Activated naive CD4-positive, alpha-beta T cell treated with anti-CD3 and anti-CD28 coated beads, Interleukin-2, amount 50 U/mL, for 72 hours (primary cell): Measurements from ENCODE around the gene ZGPAT. TPM values are rescaled to one million over a fixed set of nuclear protein-coding genes. Genes with fewer than 3 reads are reported as not detected.

Experiments used
- ATAC-seq, 2 donors: fragments of 150-1000 bp; cut with Tn5 transposase; 2 replicates each; pipeline ENCODE4 v1.10.0; 2021; ENCODE audit warnings: mild to moderate bottlenecking in 2 of 2, moderate library complexity in 2 of 2
- DNase-seq, 2 donors: peaks; one replicate each; pipeline ENCODE4 v3.0.0; 2021 to 2022; ENCODE audit warnings: low spot score in 2 of 2
- H3K27ac Mint-ChIP-seq, 2 donors: one replicate each; pipeline ENCODE4 v1.8.0; 2022; ENCODE audit warnings: mild to moderate bottlenecking in 2 of 2, mixed read lengths in 2 of 2
- H3K36me3 Mint-ChIP-seq, 2 donors: one replicate each; pipeline ENCODE4 v1.8.0; 2022; ENCODE audit warnings: mixed read lengths in 2 of 2
- H3K9me3 Mint-ChIP-seq, 2 donors: one replicate each; pipeline ENCODE4 v1.8.0; 2022; ENCODE audit warnings: mixed read lengths in 2 of 2
- total RNA-seq, 2 donors: library from RNA; stranded (reverse); gene quantifications; one replicate each; pipeline ENCODE4 v1.2.3, GENCODE V29; 2022

The ZGPAT gene
- total RNA-seq, 2 donors from 2014 or later, result 12.5 to 24.0 TPM

- ATAC-seq (no peak), DNase-seq (no peak)
- Mint-ChIP-seq H3K27ac (no peak overlapping the region), H3K36me3 (no peaks in the 10 kb centered on the region), H3K9me3 (no peaks in the 10 kb centered on the region)
Observed at GRCh38 chr20:63752411-63753101, 44.7 kb downstream of the ZGPAT start.

GRCh38 chr20:63753381-63753780 lies 45.5 kb downstream of the ZGPAT start:
- no peaks in the 10 kb centered on the region for H3K36me3 Mint-ChIP-seq
- ATAC-seq (no peak), DNase-seq (no peak)
- H3K27ac Mint-ChIP-seq, result no peak overlapping the region
- H3K9me3 Mint-ChIP-seq, result no peaks in the 10 kb centered on the region

- no peak overlapping the region for H3K27ac Mint-ChIP-seq
- ATAC-seq (no peak), DNase-seq (no peak)
- no peaks in the 10 kb centered on the region for H3K36me3 Mint-ChIP-seq
- no peaks in the 10 kb centered on the region for H3K9me3 Mint-ChIP-seq
Observed at GRCh38 chr20:63754008-63754407, 46.2 kb downstream of the ZGPAT start.

DNA sequence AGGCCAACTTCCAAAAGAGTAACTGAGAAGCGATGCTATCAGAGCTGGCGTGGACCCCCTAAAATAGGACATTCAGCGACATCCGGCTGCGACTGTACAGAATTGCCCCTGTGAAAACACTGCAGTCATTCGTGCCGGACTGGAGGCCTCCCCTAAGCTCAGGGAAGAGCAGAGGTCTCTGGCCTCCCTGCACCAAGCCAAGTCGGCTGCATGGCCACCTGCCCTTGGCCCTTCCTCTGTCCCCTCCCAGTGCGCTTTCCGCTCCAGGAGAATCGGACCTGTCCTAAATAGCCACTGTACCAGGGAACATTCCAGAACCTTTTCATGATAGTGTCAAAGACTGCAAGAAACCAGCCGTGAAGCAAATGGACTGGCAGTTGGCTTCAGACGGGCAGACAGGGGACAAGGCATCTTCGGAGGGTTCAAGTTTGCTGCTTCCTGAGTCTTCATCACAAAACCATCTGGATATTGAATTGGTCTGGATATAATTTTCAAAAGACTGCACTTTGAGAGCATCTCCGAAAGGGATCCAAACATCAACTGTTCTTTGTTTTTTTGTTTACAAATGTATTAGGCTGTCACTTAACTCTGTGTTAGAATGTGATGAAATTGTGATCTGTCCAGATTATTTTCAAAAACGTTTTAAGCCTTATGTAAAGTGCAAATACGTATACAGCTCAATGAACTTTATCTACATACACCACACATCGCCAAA lies 48.3 kb downstream of the ZGPAT start:
- Mint-ChIP-seq H3K36me3 (no peaks in the 10 kb centered on the region), H3K9me3 (no peaks in the 10 kb centered on the region), H3K27ac (no peak overlapping the region)
- DNase-seq (no peak), ATAC-seq (no peak)

- Mint-ChIP-seq H3K36me3 (no peaks in the 10 kb centered on the region), H3K9me3 (no peaks in the 10 kb centered on the region), H3K27ac (peak overlapping the region in 1 of 2 donors; percentile 10)
- DNase-seq, result no peak
- ATAC-seq, result peak in 1 of 2 donors; percentile 37
Observed at GRCh38 chr20:63756648-63756991, 48.8 kb downstream of the ZGPAT start.

- peak overlapping the region in 1 of 2 donors; percentile 61 for H3K27ac Mint-ChIP-seq
- no peaks in the 10 kb centered on the region for H3K9me3 Mint-ChIP-seq
- ATAC-seq (no peak), DNase-seq (no peak)
- no peaks in the 10 kb centered on the region for H3K36me3 Mint-ChIP-seq
Observed at GRCh38 chr20:63758152-63758551, 50.3 kb downstream of the ZGPAT start.

DNA sequence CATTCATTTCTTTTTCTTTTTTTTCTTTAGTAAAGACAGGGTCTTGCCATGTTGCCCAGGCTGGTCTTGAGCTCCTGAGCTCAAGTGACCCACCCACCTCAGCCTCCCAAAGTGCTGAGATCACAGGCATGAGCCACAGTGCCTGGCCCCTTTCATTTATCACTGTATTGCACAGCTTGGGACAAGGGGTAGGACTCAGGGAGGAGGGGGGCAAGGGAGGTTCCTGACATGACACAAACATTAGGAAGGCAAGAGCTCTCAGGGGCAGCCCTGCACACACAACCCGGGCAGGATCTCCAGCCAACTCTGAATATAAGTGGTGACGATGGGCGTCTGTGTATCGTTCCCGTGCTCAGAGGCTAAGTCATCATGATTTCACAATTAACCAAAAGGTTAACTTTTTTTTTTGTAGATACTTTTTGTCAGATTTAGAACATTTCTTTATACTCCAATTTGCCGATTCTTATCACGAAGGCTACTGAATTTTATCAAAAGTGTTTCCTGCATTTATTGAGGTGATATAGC lies 51.6 kb downstream of the ZGPAT start:
- DNase-seq, result no peak
- Mint-ChIP-seq H3K9me3 (no peaks in the 10 kb centered on the region), H3K27ac (no peak overlapping the region), H3K36me3 (no peaks in the 10 kb centered on the region)
- no peak for ATAC-seq

GRCh38 chr20:63765082-63765873 lies 57.4 kb downstream of the ZGPAT start:
- DNase-seq, result no peak
- Mint-ChIP-seq H3K9me3 (no peaks in the 10 kb centered on the region), H3K36me3 (no peaks in the 10 kb centered on the region), H3K27ac (peak overlapping the region in 1 of 2 donors; percentile 17)
- ATAC-seq, result no peak

GRCh38 chr20:63765902-63766301 lies 58.1 kb downstream of the ZGPAT start:
- DNase-seq, result no peak

GRCh38 chr20:63766695-63767426 lies 59.0 kb downstream of the ZGPAT start:
- Mint-ChIP-seq H3K27ac (no peak overlapping the region), H3K36me3 (no peaks in the 10 kb centered on the region), H3K9me3 (no peaks in the 10 kb centered on the region)
- DNase-seq (no peak), ATAC-seq (no peak)

More at GRCh38 chr20:63765902-63766301, 58.1 kb downstream of the ZGPAT start:
- H3K27ac Mint-ChIP-seq, result no peak overlapping the region
- H3K9me3 Mint-ChIP-seq, result no peaks in the 10 kb centered on the region
- no peak for ATAC-seq
- H3K36me3 Mint-ChIP-seq, result no peaks in the 10 kb centered on the region

- ATAC-seq, result no peak
- H3K36me3 Mint-ChIP-seq, result no peaks in the 10 kb centered on the region
- no peak for DNase-seq
- H3K9me3 Mint-ChIP-seq, result no peaks in the 10 kb centered on the region
- H3K27ac Mint-ChIP-seq, result no peak overlapping the region
Observed at GRCh38 chr20:63767456-63767855, 59.6 kb downstream of the ZGPAT start.

DNA sequence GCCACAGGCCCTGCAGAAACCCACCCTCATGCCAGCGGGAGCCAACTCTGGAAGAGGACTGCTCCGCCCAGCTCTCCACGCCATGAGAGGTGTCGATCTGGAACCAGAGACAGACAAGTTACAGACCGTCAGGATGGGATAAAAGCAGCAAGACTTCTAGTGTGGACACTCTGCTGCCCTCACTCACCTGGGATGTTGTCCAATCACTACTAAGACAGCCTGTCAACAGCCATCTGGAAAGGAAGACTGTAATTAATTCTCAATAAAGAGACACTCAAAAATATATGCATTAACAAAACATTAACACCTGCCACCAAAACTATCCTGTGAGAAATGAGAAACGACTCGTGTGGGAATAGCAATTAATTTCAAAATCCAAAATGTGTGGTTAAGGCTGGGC lies 60.0 kb downstream of the ZGPAT start:
- Mint-ChIP-seq H3K36me3 (no peaks in the 10 kb centered on the region), H3K27ac (no peak overlapping the region), H3K9me3 (no peaks in the 10 kb centered on the region)
- DNase-seq (no peak), ATAC-seq (no peak)

- Mint-ChIP-seq H3K27ac (no peak overlapping the region), H3K9me3 (no peaks in the 10 kb centered on the region), H3K36me3 (no peaks in the 10 kb centered on the region)
- ATAC-seq (no peak), DNase-seq (no peak)
Observed at GRCh38 chr20:63768591-63769515, 61.0 kb downstream of the ZGPAT start.

DNA sequence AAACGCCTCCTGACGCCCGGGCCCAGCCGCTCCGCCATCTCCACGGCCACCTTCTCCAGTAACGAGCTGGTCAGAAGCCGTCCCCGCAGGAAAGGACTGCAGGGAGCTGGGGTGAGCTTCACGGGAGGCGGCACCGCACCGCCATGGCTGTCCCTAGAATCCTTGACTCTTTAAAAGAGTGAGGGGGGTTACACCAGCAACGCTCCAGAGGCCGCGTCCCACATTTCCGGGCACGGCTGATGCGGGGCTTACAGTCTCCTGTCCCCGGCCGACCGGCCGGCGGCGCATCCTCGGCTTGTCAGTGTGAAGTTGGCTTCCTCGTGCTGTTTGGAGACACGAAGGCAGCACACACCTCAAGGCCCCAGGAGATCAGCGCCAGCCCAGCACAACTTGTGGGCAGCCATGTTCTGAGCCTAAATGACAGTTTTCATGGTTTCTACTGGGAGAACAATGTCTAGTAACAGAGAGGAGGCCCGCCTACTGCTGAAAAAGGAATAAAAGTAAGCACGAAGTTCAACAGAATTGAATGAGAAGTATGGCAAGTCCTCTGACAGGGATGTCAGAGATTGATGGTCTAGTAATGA lies 62.1 kb downstream of the ZGPAT start:
- H3K27ac Mint-ChIP-seq, result no peak overlapping the region
- no peaks in the 10 kb centered on the region for H3K36me3 Mint-ChIP-seq
- H3K9me3 Mint-ChIP-seq, result no peaks in the 10 kb centered on the region
- ATAC-seq, result no peak
- no peak for DNase-seq

GRCh38 chr20:63771046-63771707 lies 63.3 kb downstream of the ZGPAT start:
- Mint-ChIP-seq H3K9me3 (no peaks in the 10 kb centered on the region), H3K36me3 (no peaks in the 10 kb centered on the region), H3K27ac (no peak overlapping the region)
- DNase-seq (no peak), ATAC-seq (no peak)
